ENCODE results near the gene SH3BP4. TPM values are rescaled to one million over a fixed set of nuclear protein-coding genes. Genes with fewer than 3 reads are reported as not detected.

Gene SH3BP4
- polyA plus RNA-seq, 4 donors = 34.8 to 47.0 (median 44.1) TPM

DNA sequence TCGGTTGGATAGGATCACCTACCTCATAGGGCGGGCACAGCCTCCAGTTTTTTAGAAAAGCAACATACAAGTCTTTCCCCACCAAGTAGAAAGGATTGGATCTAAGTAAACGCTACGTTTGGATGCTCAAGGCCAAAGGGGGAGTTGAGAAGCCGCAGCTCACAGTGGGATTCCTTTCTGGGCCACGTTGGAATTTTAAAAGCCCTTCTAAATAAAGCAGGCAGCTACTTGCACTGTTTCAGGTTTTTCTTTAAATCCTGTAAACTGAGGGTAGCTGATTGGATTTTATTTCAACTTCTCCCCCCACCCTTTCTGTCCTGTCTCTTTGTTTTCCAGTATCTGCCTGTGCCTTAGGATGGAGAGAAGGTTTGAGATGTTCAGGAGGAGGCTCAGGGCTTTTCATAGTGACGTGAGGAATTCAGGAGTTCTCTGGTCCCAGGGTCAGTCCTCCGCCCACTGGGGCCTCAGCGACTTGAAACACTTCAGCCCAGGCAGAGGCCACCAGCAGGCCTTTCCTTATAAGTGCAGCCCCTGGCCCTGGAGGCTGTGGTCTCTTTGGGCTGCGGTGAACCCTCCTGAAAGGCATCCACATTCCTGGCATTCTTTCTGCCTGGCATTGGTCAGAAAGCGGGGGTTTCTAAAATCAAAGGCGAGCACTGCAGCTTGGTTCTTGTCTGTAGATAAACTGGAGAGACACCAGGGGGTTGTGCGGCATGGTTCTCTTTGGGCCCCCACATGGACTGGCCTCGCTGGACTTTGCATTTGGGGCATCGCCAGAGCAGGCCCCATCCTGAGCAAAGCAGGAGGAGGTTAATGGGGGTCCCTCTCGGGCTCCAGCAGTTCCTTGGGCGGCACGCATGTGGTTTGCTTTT lies 44.5 kb downstream of the SH3BP4 start:
- DNase-seq (ENCODE audit: low read depth in 4 of 4, low spot score in 2 of 4) = no peak

DNA sequence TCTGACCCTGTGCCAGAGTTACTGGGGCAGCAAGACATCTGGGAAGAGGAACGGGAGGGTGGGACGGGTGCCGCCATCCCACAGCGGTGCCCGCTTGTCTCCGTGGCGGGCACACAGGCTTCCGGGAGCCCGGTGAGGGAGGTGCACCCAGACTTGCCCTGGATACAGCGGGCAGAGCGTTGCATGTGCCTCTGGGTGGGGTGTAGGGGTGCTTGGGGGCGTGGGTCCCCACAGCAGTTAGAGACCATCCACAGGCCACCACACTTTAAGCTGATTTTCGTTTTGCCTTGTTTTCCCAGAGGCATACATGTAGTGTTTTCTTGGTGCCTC lies 45.1 kb downstream of the SH3BP4 start:
- DNase-seq (ENCODE audit: low read depth in 4 of 4, low spot score in 2 of 4) = no peak

- DNase-seq (ENCODE audit: low read depth in 4 of 4, low spot score in 2 of 4) = no peak
Measured at GRCh38 chr2:234997389-234997788, 45.6 kb downstream of the SH3BP4 start.

GRCh38 chr2:234998404-234999211 lies 46.8 kb downstream of the SH3BP4 start:
- no peak for DNase-seq (ENCODE audit: low read depth in 4 of 4, low spot score in 2 of 4)

DNA sequence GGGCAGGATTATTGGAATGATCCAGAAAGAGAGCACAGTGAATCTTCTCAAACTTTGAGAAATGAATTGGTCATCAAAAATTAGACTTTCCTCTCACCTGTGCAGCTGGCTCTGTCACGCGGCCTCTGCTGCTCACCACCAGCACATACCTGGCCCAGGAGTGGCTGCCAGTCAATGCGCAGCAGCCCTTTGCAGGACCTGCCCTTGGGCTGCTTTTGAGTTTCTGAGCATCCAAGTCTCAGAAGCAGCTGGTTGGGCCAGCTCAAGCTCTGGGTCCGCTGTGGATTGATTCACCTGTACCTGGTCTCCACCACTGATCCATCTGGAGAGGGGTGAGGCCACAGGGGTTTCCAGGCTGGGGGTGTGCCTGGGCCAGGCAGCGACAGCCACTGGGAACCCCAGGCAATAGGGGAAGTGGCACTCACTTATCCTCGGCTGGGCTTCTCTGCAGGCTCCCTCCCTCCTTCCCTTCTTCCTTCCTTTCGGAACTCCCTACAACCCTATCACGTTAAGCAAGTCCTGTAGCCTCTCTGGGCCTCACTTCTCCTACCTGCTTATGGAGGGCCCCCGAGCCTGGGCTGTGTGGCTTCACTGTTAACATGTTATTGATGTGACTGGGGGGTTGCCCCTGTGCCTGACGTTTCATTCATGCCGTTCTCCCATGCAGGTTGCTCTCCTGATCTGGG lies 48.1 kb downstream of the SH3BP4 start:
- DNase-seq (ENCODE audit: low read depth in 4 of 4, low spot score in 2 of 4) = no peak

- no peak for DNase-seq (ENCODE audit: low read depth in 4 of 4, low spot score in 2 of 4)
Measured at GRCh38 chr2:235000426-235001236, 48.8 kb downstream of the SH3BP4 start.

GRCh38 chr2:235001237-235002133 lies 49.7 kb downstream of the SH3BP4 start:
- no peak for DNase-seq (ENCODE audit: low read depth in 4 of 4, low spot score in 2 of 4)

DNA sequence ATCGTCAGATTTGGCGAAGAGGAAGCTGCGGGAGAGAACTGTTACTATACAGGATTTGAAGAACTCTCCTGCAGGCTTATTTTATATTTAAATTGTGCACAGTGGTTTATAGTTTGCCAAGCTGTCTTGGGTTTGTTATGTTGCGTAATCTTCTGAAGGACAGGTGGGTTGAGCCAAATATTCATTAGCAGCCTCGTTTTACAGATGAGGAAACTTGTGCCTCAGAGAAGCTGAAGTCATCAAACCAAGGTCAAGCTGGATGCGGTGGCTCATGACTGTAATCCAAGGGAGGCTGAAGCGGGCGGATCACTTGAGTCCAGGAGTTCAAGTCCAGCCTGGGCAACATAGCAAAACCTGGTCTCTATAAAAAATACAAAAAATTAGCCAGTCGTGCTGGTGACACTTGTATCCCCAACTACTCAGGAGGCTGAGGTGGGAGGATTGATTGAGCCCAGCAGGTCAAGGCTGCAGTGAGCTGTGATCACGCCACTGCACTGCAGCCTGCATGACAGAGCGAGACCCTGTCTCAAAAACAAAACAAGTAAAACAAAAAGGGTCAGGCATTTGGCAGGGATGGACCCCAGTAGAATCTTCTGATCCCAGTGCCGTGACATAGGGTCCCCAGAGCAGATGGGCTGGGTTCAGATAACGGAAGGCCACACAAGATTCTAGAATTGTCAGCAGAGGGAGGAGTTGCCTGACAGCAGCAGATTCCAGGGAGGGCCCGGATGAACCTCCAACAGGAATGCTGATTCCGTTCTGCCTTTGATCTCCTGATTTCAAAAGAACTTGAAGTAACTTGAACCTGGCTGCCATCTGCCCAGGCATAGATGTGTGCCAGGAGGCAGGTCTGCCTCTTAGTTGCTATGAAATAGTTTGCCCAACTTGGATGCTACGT lies 50.6 kb downstream of the SH3BP4 start:
- no peak for DNase-seq (ENCODE audit: low read depth in 4 of 4, low spot score in 2 of 4)

DNA sequence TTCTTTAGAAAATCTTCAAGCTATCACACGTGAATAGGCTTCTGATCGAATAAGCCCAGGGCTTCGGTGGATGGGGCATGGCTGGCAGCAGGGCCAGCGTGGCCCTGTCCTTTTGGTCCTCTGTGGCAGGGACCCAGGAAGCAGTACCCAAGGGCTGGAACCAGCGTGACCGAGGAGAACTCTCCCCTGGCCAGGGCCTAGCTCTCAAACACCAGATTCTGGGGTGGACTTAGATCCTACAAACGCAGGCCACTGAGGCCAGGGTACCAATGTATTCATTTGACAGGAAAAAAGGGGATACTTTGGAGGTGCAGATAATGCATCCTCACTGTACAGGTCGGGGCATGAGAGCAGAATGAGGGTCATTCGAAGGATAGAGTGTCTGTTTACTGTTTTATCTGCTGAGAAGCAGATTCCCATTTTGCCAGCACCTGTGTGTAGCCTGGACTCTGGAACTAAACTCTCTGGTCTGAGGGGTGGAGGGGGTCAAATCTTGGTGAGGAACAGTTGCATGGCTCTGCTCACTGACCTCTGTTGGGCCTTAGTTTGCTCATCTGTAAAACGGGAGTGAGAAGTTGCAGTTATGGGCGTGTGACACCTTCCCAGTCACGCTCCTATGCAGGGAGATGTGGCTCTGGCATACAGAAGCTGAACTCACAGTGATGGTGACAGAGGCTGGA lies 51.4 kb downstream of the SH3BP4 start:
- no peak for DNase-seq (ENCODE audit: low read depth in 4 of 4, low spot score in 2 of 4)

GRCh38 chr2:235004329-235004903 lies 52.6 kb downstream of the SH3BP4 start:
- DNase-seq (ENCODE audit: low read depth in 4 of 4, low spot score in 2 of 4) = no peak

GRCh38 chr2:235005023-235005422 lies 53.2 kb downstream of the SH3BP4 start:
- no peak for DNase-seq (ENCODE audit: low read depth in 4 of 4, low spot score in 2 of 4)

DNA sequence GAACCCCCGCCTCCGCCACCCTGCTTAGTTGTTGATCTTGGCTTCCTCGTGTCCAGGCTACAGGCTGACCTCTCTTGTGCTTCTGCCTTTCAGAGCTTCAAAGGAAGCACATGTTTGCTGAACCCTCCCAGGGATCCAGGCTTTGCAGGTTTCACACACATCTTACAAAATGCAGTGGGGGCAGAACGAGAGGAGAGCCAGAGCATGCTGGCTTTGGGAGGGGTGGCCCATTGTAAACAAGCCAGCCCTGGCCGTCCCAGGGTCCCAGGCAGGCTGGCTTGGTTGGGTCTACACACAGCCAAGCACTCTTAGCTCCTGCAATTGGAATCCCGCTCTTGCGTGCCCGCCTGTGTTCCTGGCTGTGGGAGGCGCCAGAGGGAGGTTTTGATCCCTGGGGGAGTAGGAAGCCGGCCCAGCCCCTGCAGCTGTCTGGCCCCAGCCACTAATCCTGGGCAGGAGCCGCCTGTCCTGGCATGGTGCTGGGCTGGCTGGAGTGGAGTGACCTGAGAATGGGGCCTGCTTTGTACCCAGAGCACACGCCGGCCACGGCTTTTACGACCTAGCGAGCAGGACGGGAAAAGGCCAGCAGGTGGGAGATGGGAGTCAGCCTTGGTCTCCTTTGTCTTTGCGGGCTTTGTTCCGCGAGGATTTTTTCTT lies 53.9 kb downstream of the SH3BP4 start:
- peak in 1 of 4 donors; percentile 54 for DNase-seq (ENCODE audit: low read depth in 4 of 4, low spot score in 2 of 4)

DNA sequence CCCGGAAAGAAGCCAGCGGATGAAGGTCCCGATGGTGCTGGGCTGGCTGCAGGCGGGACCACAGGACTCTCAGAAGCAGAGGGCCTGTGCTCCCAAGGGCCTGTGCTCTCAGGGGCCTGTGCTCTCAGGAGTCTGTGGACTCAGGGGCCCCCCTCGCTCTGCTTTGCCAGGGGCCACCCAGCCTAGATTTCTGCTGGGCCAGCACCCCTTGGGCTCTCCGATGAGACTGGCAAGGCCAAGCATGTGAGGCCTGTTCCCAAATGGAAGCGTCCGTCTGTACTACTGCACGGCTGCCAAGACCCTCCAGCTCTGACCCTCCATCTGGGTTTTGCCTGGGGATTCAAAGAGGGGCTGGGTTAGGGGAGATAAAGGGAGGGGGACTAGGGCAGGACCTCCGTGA lies 54.6 kb downstream of the SH3BP4 start:
- no peak for DNase-seq (ENCODE audit: low read depth in 4 of 4, low spot score in 2 of 4)

DNA sequence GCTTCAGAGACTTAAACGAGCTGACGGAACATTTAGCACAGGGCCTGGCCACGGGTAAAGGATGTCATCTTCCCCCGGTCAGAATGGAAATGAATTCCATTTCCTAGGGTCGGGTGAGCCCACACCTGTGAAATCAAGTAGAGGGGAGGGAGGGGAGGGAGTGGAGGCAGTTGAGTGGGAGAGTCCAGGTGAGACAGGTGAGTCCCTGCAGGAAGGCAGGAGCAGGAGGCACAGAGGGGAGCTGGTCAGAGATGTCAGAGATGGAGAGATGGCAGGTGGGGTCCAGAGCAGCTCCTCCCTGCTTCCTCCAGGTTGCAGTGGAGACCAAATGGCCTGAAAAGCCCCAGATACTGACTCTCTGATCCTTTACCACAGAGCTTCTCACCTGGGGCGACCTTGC lies 55.2 kb downstream of the SH3BP4 start:
- DNase-seq (ENCODE audit: low read depth in 4 of 4, low spot score in 2 of 4) = no peak

DNA sequence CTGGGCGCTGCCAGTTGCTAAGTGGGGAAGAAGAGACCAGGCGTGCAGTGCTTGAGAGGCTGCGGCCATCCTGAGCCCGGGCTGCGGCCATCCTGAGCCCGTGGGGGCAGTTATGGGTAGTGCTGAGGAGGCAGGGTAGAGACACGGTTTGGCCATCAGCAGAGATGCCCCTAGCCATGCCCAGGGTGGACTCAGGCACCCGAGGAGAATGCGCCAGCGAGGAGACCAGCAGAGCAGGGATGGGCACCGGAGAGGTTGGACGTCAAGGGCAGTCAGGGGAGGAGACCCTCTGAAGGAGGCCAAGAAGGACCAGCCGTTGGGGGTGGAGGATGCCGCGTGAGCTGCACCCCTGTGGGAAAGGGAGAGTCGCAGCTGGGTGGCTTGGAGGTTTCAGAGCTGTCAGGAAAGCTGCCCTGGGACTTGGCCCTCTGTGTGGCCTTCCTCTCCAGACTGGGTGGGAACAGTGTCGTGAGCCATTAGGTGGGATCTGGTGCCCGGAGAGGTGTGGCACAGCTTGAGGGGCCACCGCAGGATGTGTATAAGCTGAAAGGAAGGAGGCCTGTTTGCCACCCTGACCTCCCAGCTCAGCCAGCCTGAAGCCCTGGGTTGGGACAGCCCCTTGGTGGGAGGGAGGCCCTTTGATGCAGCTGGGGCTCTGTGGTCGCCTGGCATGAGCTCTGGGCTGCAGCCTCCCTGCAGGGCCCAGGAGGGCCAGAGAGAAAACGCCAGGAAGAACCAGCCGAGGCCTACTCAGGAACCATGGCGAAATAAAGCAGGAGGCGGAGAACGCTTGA lies 56.0 kb downstream of the SH3BP4 start:
- DNase-seq (ENCODE audit: low read depth in 4 of 4, low spot score in 2 of 4) = no peak

DNA sequence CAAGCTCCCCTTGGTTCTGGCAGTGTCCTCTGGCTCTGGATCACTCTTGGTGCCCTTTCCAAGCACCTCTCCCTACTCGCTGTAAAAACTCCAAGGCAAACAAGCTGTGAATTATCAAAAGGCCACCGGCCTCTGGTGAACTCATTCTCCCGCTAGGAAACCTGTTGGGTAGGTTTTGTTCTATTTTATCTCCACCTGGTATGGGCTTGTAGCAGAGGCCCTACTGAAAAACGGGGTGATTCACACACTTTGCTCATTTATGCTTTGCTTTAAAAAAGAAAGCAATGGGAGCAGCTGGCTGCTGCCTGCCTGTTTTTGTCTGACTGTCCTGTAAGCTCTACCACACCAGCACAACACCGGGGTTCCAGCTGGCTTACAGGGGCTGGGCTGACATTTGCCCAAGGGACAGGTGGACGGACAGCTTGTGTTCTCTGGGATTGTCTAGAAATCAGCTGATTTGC lies 56.8 kb downstream of the SH3BP4 start:
- DNase-seq (ENCODE audit: low read depth in 4 of 4, low spot score in 2 of 4) = no peak

Measured in left renal cortex interstitium (tissue), 4 donors.